ENCODE measurements around the gene TAF4B. TPM values are rescaled to one million over a fixed set of nuclear protein-coding genes. Genes with fewer than 3 reads are reported as not detected.

The TAF4B gene
- total and polyA plus RNA-seq, 9 of the 15 experiments (the other 6 are each of a cell fraction or from before 2014, with no cell fraction given), result 4.5 to 25.3 (median 20.5) TPM

DNA sequence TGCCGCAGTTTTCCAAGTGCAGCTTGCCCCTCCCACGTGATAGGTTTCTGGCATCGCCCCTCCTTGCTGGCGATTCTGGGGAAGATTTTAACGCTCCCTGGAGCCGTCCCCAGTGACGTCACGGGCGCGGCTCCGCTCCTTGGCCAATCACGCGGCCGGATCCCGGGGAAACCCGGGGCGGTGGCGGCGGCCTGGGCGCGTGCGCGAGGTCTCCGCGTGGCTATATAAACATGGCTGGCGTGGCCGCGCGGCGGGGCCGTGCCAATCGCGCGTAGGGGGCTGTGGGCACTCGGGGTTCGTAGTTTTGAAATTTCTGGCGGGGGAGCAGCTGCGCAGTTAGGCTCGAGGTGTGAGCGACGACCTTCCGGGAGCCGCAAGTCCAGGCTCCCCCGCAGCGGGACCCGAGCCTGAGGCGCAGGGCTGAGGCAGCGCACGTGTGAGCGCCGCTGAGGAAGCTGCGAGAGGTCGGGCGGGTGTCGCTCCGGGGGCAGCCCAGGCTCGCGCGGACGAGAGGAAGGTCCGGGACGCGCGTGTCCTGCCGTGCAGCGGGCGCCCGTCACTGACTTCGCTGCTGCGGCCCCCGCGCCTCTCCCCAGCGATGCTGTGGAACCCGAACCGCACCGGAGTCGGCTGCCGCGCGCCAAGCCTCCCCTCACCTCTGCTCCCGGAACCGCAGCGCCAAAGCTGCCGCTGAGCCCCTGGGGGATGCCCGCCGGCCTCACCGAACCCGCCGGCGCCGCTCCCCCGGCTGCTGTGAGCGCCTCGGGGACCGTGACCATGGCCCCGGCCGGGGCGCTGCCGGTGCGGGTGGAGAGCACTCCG lies at the start of gene TAF4B (continued):
- TF ChIP-seq ZNF609 (CRISPR knock-in tag; IDR thresholded peaks at IDR 0.05; ENCODE audit: borderline replicate concordance) (no peak), BRD4 (IDR thresholded peaks at IDR 0.05) (no peak), ZNF76 (CRISPR knock-in tag; IDR thresholded peaks at IDR 0.05; ENCODE audit: borderline replicate concordance) (peak; percentile 14; the same call in 1 of the 2 replicates), E2F3 (CRISPR knock-in tag; IDR thresholded peaks at IDR 0.05) (no peak), ZNF165 (CRISPR knock-in tag; IDR thresholded peaks at IDR 0.05; ENCODE audit: borderline replicate concordance) (no peak), GABPB2 (CRISPR knock-in tag; conservative IDR thresholded peaks at IDR 0.05) (no peak), ZBTB26 (CRISPR knock-in tag; IDR thresholded peaks at IDR 0.05) (no peak), ZNF583 (CRISPR knock-in tag; IDR thresholded peaks at IDR 0.05) (0 out of 2 replicates have a peak, but pooled peaks have one; percentile 41), RB1 (IDR thresholded peaks at IDR 0.05; ENCODE audit: low read depth) (0 out of 2 replicates have a peak, but pooled peaks have one; percentile 46), PTBP1 (IDR thresholded peaks at IDR 0.05; ENCODE audit: low read depth, low read length) (peak; percentile 11; the same call in 1 of the 2 replicates), CSDE1 (IDR thresholded peaks at IDR 0.05) (no peak), MXI1 (IDR thresholded peaks at IDR 0.05; ENCODE audit: low read depth, low read length) (peak; percentile 73), SUPT5H (IDR thresholded peaks at IDR 0.05) (peak; percentile 88), E4F1 (CRISPR knock-in tag; IDR thresholded peaks at IDR 0.05; ENCODE audit: borderline replicate concordance) (no peak), ZNF282 (CRISPR knock-in tag; IDR thresholded peaks at IDR 0.05) (peak; percentile 27; the same call in 1 of the 2 replicates), BMI1 (IDR thresholded peaks at IDR 0.05; ENCODE audit: low read length) (no peak)
- TF ChIP-seq, protein P1, sequence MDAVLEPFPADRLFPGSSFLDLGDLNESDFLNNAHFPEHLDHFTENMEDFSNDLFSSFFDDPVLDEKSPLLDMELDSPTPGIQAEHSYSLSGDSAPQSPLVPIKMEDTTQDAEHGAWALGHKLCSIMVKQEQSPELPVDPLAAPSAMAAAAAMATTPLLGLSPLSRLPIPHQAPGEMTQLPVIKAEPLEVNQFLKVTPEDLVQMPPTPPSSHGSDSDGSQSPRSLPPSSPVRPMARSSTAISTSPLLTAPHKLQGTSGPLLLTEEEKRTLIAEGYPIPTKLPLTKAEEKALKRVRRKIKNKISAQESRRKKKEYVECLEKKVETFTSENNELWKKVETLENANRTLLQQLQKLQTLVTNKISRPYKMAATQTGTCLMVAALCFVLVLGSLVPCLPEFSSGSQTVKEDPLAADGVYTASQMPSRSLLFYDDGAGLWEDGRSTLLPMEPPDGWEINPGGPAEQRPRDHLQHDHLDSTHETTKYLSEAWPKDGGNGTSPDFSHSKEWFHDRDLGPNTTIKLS (IDR thresholded peaks at IDR 0.05; ENCODE audit: borderline replicate concordance, low read depth), result peak; percentile 92
